IPS-NIHi7 (cell line): ENCODE data around the gene PVR.

Experiments used
- DNase-seq: peaks from one replicate; pipeline ENCODE4 v3.0.0; 2012; ENCODE audit warnings: mixed read lengths; ENCODE audit errors: extremely low spot score

The PVR gene

DNA sequence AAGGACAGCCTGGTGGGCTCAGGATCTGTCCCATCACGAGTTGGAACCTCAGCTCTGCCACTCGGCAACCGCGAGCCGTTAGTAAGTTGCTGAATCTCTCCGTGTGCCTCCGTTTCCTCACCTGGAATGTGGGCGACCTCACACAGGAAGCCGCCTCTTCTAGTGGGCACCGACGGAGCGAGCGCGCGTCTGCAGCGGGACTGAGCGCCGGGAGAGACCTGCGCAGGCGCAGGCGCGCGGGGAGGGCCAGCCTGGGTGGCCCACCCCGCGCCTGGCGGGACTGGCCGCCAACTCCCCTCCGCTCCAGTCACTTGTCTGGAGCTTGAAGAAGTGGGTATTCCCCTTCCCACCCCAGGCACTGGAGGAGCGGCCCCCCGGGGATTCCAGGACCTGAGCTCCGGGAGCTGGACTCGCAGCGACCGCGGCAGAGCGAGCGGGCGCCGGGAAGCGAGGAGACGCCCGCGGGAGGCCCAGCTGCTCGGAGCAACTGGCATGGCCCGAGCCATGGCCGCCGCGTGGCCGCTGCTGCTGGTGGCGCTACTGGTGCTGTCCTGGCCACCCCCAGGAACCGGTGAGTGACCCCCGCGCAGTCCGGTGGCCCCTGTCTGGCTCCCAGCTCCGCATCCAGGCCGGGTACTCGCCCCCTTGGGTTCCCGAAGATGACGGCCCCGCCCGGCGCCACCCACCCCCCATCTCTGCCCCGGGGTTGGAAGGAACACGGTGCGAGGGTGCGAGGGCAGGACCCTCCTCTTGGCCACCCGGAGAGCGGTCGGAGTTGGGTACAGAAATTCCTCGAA lies at the start of gene PVR:
Gene PVR, plus strand, starts transcription at position 306 of the 797 bp plus-strand sequence. Its CDS starts 187 bp downstream, at position 493.
- DNase-seq: peak; percentile 93

GRCh38 chr19:44596428-44597130 lies 47.1 kb upstream of the PVR start:
- DNase-seq: peak; percentile 30

GRCh38 chr19:44597131-44597491 lies 46.6 kb upstream of the PVR start:
- DNase-seq: no peak

- no peak for DNase-seq
Measured at GRCh38 chr19:44598355-44598754, 45.4 kb upstream of the PVR start.

GRCh38 chr19:44598880-44599279 lies 44.8 kb upstream of the PVR start:
- DNase-seq: no peak

DNA sequence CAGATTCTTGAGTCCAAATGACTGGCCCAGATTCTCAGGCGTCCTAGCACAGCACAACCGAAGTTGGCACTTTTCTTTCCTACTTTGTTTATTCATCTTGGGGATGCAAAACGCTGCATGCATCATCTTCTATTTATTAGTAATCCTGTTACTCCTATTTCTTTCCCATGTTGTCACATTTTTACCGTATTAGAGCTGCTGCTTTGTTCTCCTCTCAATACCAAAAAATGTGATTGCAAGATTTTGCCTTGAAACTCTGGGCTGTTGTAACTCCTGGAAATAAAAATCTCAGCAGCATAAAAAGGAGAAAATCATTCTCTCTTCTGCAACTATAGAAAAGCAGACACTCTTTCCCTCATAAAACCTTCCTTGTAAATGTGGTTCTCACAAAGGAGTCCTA lies 43.2 kb upstream of the PVR start:
- no peak for DNase-seq

GRCh38 chr19:44602081-44602480 lies 41.6 kb upstream of the PVR start:
- no peak for DNase-seq

- DNase-seq: no peak
Measured at GRCh38 chr19:44603201-44603945, 40.3 kb upstream of the PVR start.

DNA sequence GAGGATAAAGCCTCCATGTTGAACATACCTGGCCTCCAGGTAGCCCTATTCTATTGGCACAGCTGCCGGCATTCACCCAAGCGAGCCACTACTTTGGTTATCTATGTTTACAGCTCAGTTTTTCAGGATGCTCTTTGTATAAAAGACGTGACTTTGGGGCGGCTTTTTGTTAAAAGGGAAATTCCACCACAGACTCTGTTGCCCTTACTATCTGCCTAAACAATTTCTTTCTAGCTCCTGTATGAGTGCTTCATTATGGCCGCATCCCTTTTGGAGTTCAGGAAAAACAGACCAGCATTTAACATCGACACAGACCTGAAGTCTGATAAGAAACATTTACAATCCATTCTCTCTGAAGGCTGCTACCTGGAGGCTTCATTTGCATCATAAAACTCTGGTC lies 39.5 kb upstream of the PVR start:
- DNase-seq: no peak

- DNase-seq: no peak
Measured at GRCh38 chr19:44605547-44605946, 38.2 kb upstream of the PVR start.

DNA sequence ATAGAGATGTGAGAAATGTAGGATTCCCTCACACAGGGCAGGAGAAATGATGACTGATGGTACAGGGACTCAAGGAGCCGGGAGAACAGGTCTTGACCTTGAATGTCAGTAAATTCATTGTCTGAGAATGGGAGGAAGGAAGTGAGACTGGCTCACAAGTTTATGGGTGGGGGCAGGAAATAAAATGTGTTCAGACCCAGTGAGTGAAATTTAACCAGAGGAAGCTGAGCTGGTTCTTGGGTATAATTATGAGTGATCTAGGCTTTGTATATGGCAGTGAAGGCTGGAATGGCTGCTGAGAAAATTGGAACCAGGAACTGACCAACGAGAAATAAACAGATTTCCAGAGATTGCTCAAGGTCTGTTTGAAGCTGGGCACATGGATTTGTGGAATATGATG lies 36.7 kb upstream of the PVR start:
- DNase-seq: no peak

- no peak for DNase-seq
Measured at GRCh38 chr19:44607917-44608316, 35.8 kb upstream of the PVR start.

GRCh38 chr19:44608391-44608821 lies 35.3 kb upstream of the PVR start:
- DNase-seq: no peak

- DNase-seq: no peak
Measured at GRCh38 chr19:44609219-44609618, 34.5 kb upstream of the PVR start.

GRCh38 chr19:44610497-44610896 lies 33.2 kb upstream of the PVR start:
- DNase-seq: peak; percentile 69

- no peak for DNase-seq
Measured at GRCh38 chr19:44611812-44612295, 31.9 kb upstream of the PVR start.

DNA sequence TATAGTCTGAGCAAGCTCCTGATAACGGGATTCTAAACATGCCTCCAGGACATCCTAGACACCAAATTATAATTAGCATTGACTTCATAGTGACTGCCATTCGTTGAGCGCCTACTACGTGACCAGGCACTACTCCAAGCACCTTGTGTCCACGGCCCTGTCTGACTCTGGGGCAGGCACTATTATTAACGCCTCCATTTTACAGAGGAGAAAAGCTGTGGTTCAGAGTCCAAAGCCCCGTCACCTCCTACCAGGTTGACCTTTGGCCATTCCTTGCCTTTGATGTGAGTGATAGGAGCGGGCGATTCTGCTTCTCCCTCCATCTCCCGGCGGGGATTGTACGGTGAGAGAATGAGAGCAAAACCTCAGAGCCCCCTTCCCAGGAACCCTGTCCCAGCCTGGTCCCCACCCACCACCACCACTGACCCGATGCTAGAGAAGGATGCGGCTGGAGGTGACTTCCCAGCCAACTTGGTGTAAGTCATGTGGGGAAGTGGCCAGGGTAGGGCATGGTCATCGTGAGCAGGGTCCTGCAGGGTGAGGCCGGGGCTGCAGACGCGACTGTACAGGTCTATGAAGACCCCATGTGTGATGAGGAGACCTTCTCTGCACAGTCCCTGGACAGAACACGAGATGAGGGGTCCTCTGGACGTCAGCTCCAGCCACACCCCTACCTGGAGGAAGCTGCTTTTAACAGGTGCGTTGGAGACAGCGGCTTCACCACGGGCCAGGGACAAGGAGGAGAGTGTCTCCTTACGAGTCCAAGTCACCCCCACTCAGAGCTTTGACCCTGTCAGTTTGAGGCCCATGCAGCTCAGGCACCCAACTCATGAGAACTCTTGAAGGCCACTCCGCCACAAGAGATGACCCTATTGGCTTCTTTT lies 30.2 kb upstream of the PVR start, which contains the start of gene IGSF23:
Gene IGSF23, plus strand, starts transcription at position 269 of the 884 bp plus-strand sequence. Its CDS starts 83 bp downstream, at position 352.
- no peak for DNase-seq

DNA sequence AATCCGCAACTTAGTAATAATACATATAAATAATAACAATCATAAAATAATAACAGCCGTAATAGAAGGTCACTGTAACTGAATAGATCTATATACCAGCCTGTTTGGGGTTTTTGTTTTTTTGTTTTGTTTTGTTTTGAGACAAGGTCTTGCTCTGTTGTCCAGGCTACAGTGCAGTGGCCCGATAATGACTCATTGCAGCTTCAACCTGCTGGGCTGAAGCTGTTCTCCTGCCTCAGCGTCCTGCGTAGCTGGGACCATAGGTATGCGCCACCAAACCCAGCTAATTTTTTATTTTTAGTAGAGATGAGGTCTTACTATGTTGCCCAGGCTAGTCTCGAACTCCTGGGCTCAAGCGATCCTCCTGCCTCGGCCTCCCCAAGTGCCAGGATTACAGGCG lies 29.4 kb upstream of the PVR start:
- no peak for DNase-seq

DNA sequence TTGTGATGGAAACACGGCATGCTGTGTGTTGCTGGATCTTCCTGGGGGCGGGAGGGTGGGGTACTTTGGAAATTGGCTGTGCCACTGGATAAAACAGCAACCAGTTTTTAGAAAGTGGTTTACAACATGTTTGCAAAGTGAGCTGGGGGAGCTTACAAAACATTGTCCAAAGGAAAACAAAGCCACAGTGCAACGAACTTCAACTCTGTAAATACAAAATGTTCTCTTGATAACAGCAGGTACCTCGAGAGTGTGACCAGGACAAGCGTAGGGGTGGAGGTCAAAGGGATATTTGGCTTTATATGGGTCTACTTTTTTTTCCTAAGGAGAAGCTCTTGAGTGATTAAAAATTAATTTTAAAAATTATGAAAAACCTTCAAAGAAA lies 27.9 kb upstream of the PVR start:
- DNase-seq: no peak

GRCh38 chr19:44617110-44617880 lies 26.4 kb upstream of the PVR start:
- DNase-seq: no peak
